Activated naive CD4-positive, alpha-beta T cell treated with anti-CD3 and anti-CD28 coated beads, Interleukin-2, amount 10 ng/mL, durations not matched to agents 7 days and 5 days (primary cell): ENCODE results near the gene RNF41.
A peak's percentile ranks its signal among the peaks of the same experiment; 100 is the strongest.

Source experiments
- CTCF ChIA-PET: fragments of 350-600 bp; sonication (Branson Sonifier 250); formaldehyde crosslinking; loops from one replicate; lab custom pipeline; 2021; ENCODE audit warnings: antibody characterized with exemption; lab: Charles Lee
- DNase-seq: peaks from one replicate; pipeline ENCODE4 v3.0.0-alpha.2; 2020
- H3K27ac Mint-ChIP-seq: one replicate; pipeline ENCODE4 v1.8.0; 2021; ENCODE audit warnings: mild to moderate bottlenecking, moderate library complexity, mixed read lengths
- H3K27me3 Mint-ChIP-seq: one replicate; pipeline ENCODE4 v1.8.0; 2021; ENCODE audit warnings: mild to moderate bottlenecking, mixed read lengths
- H3K36me3 Mint-ChIP-seq: one replicate; pipeline ENCODE4 v1.8.0; 2021; ENCODE audit warnings: mixed read lengths
- H3K4me1 Mint-ChIP-seq: one replicate; pipeline ENCODE4 v1.8.0; 2021; ENCODE audit warnings: mixed read lengths
- H3K4me3 Mint-ChIP-seq: one replicate; pipeline ENCODE4 v1.8.0; 2021; ENCODE audit warnings: mild to moderate bottlenecking, moderate library complexity, mixed read lengths
- H3K9me3 Mint-ChIP-seq: one replicate; pipeline ENCODE4 v1.8.0; 2021; ENCODE audit warnings: mixed read lengths

The RNF41 gene

DNA sequence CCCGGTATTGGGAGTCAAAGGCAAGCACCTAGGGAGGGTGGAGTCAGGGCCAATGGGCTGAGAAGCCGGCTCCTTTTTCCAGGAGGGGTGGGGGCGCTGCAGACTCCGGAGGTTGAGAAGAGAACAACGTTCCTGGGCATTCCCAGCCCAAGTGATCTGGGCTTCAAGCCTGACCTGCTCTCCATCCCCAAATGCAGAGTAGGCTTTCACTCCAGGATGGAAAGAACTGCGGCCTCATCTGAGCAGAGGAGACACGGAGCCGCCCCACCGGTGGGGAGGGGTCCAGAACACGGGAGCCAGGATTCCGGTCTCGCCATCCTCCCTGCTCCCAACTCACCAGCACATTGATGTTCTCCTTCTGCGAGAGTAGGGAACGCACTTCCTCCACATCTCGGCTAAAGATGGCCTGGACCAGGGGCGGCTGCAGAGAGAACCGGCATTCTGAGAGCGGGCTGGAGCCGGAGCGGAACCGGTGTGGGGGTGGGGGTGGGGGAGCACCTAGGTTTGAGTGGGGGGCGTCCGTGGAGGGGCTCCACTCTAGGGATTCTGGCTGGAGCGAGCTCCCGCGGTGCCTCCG, 35.9 kb upstream of the RNF41 start:
- DNase-seq = no peak
- Mint-ChIP-seq H3K4me1 (peaks cover 19% of the 10 kb centered on the region), H3K4me3 (peak overlapping the region; percentile 82), H3K27me3 (peaks cover 5% of the 10 kb centered on the region), H3K36me3 (peaks cover 21% of the 10 kb centered on the region), H3K9me3 (no peaks in the 10 kb centered on the region), H3K27ac (peak overlapping the region; percentile 74)
- CTCF ChIA-PET = interaction anchor here (0.8 to 4.0 kb wide), 13 partner anchors 8 to 207 kb away, joined by 3 to 33 read pairs (median 4); partner anchors contain the start of genes COQ10A, CS, SMARCC2 and ZC3H10

DNA sequence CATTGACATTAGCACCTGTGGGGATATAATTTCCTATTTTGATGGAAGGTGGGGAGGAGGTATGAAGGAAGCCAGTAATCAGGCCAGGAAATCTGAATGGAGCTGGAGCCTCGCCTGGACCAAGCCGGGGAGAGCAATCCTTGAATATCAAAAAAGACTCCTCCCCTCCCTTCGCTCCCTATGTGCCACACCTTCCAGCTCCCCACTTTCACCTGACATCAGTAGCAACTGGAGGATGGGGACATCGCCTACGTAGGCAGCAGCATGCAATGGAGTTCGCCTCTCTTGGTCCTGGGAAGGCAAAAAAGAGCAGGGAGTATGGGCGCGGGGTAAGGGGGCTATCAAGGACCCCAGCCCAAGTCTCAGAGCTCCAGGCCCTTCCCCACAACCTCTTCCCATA, 35.3 kb upstream of the RNF41 start:
- H3K4me3 Mint-ChIP-seq = peak overlapping the region; percentile 82
- CTCF ChIA-PET = interaction anchor here (0.8 to 4.0 kb wide), 7 partner anchors 9 to 139 kb away, joined by 3 to 33 read pairs (median 4); partner anchors contain the start of genes COQ10A, CS, SMARCC2 and ZC3H10
- H3K4me1 Mint-ChIP-seq = peaks cover 19% of the 10 kb centered on the region
- peak overlapping the region; percentile 54 for H3K27ac Mint-ChIP-seq
- H3K36me3 Mint-ChIP-seq = peaks cover 24% of the 10 kb centered on the region
- H3K9me3 Mint-ChIP-seq = no peaks in the 10 kb centered on the region
- no peak for DNase-seq
- H3K27me3 Mint-ChIP-seq = peaks cover 5% of the 10 kb centered on the region

DNA sequence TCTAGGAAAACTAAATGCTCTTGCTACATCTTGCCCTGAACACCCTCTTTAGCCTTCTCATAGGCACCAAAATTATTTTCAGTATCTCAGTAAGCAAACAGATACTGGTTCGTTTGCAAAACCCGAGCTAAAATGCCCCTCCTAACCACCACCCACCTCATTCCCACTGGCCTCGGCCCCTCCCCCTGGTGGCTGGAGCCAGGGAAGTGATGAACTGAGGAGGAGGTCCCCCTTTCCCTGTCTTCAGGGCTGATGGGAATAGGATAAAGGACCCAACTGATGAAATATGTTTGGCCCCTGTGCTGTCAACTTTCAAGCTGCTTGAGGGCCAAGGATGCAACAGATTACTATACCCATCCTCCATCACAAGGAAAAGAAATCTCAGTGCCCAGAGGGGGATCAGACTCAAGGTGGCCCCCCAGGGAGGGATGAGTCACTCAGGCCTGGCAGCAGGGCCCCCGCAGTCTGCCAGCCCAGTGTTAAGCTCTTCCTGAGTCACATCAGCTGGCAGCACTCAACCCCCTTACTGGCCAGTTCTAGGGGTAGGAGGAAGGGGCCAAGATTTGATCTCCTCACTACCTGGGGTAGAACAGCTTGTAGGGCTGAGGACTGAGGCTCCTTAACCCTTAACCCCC, 34.7 kb upstream of the RNF41 start:
- no peak for DNase-seq
- Mint-ChIP-seq H3K9me3 (no peaks in the 10 kb centered on the region), H3K4me3 (peak overlapping the region; percentile 82), H3K27ac (peak overlapping the region; percentile 54), H3K36me3 (peaks cover 28% of the 10 kb centered on the region), H3K27me3 (peaks cover 5% of the 10 kb centered on the region), H3K4me1 (peaks cover 19% of the 10 kb centered on the region)
- CTCF ChIA-PET = interaction anchor here (1.0 to 4.0 kb wide), 6 partner anchors 8 to 138 kb away, joined by 3 to 33 read pairs (median 4); partner anchors contain the start of genes COQ10A, SMARCC2 and ZC3H10

DNA sequence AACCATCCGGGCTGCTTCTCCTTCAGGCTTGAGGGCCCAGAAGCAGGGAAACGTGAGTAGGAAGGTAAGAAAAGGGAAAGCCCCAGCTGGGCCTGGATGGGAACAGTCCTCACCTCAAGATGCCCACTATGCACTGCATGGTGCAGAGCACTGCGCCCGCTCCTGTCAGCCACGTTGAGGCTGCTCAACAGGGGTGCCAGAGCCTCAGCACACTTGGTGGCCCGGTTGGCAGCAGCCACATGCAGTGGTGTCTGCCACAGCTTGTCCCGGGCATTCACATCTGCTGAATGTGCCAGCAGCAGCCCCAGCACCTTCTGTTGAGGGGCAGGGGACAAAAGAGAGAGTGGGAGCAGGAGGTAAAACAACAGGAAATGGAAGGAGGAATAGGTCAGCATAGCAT, 33.9 kb upstream of the RNF41 start:
- Mint-ChIP-seq H3K27ac (no peak overlapping the region), H3K4me1 (peaks cover 19% of the 10 kb centered on the region), H3K9me3 (no peaks in the 10 kb centered on the region), H3K4me3 (no peak overlapping the region), H3K27me3 (peaks cover 5% of the 10 kb centered on the region), H3K36me3 (peaks cover 28% of the 10 kb centered on the region)
- DNase-seq = no peak
- CTCF ChIA-PET = interaction anchor here (1.1 to 4.0 kb wide), 3 partner anchors 11 to 66 kb away, joined by 3 to 33 read pairs (median 18); partner anchors contain the start of genes COQ10A and SMARCC2

DNA sequence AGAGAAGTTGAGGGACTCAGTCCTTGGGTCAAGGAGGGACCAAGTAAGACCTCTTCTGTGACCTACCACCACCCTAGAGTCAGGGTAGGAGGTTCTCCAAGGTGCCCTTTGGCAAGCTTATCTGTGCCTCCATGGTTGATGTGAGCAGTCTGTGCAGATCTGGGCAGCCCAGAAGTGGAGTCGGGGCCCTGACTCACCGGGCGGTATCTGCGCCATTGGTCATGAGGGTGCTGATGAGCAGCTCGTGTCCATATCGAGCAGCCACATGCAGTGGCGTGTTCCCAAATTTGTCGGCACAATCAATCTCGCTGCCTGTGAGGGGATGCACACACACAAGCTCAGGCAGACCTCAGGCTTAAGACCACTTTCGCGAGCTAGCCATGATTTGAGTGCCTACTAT, 31.4 kb upstream of the RNF41 start:
- Mint-ChIP-seq H3K4me1 (peaks cover 12% of the 10 kb centered on the region), H3K9me3 (no peaks in the 10 kb centered on the region), H3K27me3 (no peaks in the 10 kb centered on the region), H3K36me3 (peaks cover 31% of the 10 kb centered on the region), H3K27ac (no peak overlapping the region), H3K4me3 (no peak overlapping the region)
- CTCF ChIA-PET = interaction anchor here (1.6 kb wide), 1 partner anchor 31 kb away, joined by 5 read pairs; the partner anchor contains the start of gene RNF41
- no peak for DNase-seq

DNA sequence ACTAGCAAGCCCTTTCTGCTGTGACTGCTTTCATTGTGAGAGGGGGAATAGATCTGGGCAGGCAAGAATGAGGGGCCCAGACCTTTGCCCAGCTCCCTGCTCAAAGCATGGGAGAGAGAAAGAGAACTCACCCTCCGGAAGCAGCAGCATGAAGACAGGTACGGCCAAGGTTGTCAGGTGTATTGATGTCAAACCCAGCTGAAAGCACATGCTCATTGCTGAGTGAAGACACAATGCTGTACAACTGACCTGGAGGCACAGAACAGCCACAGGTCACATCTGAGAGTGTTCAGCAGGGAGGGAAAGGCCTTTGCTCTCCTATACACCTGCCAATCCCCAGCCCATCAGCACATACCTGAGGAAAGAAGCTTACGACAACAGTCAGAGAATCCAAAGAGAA, 30.9 kb upstream of the RNF41 start:
- CTCF ChIA-PET = interaction anchor here (1.6 kb wide), 1 partner anchor 30 kb away, joined by 5 read pairs; the partner anchor contains the start of gene RNF41
- DNase-seq = no peak

DNA sequence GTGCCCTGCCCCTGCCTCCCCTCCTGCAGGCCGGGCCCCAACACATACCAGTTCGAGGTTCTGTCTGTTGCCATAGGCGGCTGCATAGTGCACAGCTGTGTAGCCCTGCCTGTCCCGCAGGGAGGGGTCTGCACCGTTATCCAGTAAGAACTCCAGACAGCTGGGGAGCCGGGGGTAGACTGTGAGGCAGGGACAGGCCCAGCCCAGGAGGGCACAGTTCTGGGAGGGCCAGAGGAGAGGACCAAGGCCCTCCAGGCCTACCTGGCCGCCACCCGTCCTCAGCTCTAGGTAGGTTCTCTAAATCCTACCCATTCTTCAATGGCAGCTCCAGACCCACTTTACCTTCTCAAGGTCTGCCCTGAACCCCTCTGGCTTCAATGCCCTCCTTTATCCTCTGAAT, 27.0 kb upstream of the RNF41 start:
- CTCF ChIA-PET = interaction anchor here (1.4 kb wide), 1 partner anchor 8 kb away, joined by 3 read pairs; no protein-coding TSS in a partner anchor

More for the DNA sequence above, 30.9 kb upstream of the RNF41 start:
- no peaks in the 10 kb centered on the region for H3K27me3 Mint-ChIP-seq
- H3K4me3 Mint-ChIP-seq = no peak overlapping the region
- H3K9me3 Mint-ChIP-seq = no peaks in the 10 kb centered on the region
- peaks cover 34% of the 10 kb centered on the region for H3K36me3 Mint-ChIP-seq
- no peak overlapping the region for H3K27ac Mint-ChIP-seq
- peaks cover 12% of the 10 kb centered on the region for H3K4me1 Mint-ChIP-seq

DNA sequence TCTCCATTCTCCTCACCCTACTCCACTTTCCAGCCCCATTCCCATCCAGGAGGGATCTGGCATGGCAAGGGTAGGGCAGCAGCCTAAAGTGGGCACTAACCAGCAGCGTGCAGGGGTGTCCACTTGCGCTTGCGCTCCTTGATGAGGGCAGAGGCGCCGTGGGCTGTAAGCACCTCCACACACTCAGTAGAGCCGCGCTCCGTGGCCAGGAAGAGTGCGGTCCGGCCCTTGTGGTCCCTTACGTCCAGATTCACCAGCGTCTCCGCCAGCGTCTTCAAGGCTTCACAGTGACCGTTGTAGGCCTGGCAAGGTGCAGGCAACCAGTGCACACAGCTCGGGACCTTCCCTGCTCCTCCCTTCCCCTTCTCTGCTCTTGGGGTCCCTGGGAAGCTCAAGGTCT, 26.2 kb upstream of the RNF41 start:
- H3K4me3 Mint-ChIP-seq = no peak overlapping the region
- no peak overlapping the region for H3K27ac Mint-ChIP-seq
- CTCF ChIA-PET = interaction anchor here (1.4 kb wide), 1 partner anchor 9 kb away, joined by 3 read pairs; no protein-coding TSS in a partner anchor
- peaks cover 44% of the 10 kb centered on the region for H3K36me3 Mint-ChIP-seq
- no peaks in the 10 kb centered on the region for H3K27me3 Mint-ChIP-seq
- no peak for DNase-seq
- H3K4me1 Mint-ChIP-seq = no peaks in the 10 kb centered on the region
- H3K9me3 Mint-ChIP-seq = no peaks in the 10 kb centered on the region

More for the DNA sequence above, 27.0 kb upstream of the RNF41 start:
- H3K4me1 Mint-ChIP-seq = no peaks in the 10 kb centered on the region
- no peaks in the 10 kb centered on the region for H3K9me3 Mint-ChIP-seq
- peaks cover 49% of the 10 kb centered on the region for H3K36me3 Mint-ChIP-seq
- H3K4me3 Mint-ChIP-seq = no peak overlapping the region
- no peak for DNase-seq
- H3K27me3 Mint-ChIP-seq = no peaks in the 10 kb centered on the region
- peak overlapping the region; percentile 20 for H3K27ac Mint-ChIP-seq

DNA sequence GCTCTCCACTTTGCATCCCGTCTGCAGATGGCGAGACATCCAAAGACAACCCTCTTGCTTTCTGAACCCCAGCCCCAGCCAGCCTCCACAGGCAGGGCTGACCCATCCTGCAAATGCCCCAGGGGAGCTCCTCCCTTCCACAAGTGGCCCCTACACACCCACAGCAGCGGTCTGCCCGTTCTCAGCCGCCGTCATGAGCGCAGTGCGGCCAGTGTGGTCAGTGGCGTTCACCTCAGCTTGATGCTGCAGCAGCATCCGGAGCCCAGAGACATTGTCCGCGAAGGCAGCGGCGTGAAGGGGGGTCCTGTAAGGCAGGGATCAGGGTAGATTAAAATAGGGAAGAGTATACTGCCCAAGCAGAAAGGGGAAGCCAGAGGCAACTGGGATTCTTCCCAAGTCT, 22.8 kb upstream of the RNF41 start:
- H3K27me3 Mint-ChIP-seq = no peaks in the 10 kb centered on the region
- no peaks in the 10 kb centered on the region for H3K9me3 Mint-ChIP-seq
- peaks cover 46% of the 10 kb centered on the region for H3K36me3 Mint-ChIP-seq
- CTCF ChIA-PET = interaction anchor here (0.5 kb wide), 1 partner anchor 42 kb away, joined by 3 read pairs; no protein-coding TSS in a partner anchor
- no peak overlapping the region for H3K27ac Mint-ChIP-seq
- no peak overlapping the region for H3K4me3 Mint-ChIP-seq
- no peak for DNase-seq
- H3K4me1 Mint-ChIP-seq = no peaks in the 10 kb centered on the region

DNA sequence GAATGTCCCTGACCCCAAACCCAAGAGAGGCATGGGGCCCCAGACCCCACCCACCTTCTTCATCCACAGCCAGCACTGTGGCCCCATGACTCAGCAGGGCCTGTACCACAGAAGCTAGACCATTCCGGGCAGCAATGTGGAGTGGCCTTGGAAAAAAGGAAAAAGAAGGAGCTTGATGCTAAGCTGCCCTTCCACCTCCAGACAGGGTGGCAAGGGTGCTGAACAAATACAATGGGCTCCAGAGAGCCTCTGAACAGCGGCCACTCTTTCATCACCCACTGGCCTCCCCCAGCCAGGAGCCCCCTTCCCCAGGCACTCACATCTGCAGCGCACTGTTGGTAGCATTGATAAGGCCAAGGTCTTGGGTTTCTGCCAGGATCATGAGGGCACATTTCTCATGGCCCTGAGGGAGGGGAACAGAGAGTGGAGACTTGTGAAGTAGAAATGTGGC, 22.0 kb upstream of the RNF41 start:
- Mint-ChIP-seq H3K4me1 (no peaks in the 10 kb centered on the region), H3K4me3 (no peak overlapping the region), H3K27me3 (no peaks in the 10 kb centered on the region), H3K9me3 (no peaks in the 10 kb centered on the region), H3K27ac (no peak overlapping the region), H3K36me3 (peaks cover 43% of the 10 kb centered on the region)
- CTCF ChIA-PET = no interaction called here
- no peak for DNase-seq

DNA sequence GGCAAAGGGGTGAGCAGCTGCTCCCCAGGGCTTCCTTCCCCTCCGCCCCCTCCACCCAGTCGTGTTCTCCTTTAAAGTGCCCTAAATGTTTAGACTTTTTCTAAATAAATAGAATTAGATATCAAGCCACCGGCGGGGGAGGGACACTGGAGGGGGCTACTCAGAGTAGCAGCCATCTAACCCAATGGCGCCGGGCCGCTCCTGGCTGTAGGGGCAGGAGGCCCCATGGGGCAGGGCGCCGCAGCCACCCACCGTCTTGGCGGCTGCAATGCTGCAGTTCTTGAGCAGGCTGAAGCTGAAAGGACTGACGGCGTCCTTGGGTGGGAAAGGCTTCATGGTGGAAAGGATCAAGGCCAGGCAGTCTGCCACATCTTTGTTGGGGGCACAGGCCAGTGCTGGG, 21.3 kb upstream of the RNF41 start:
- H3K9me3 Mint-ChIP-seq = no peaks in the 10 kb centered on the region
- DNase-seq = no peak
- H3K4me3 Mint-ChIP-seq = no peak overlapping the region
- CTCF ChIA-PET = no interaction called here
- H3K4me1 Mint-ChIP-seq = no peaks in the 10 kb centered on the region
- no peaks in the 10 kb centered on the region for H3K27me3 Mint-ChIP-seq
- H3K27ac Mint-ChIP-seq = no peak overlapping the region
- peaks cover 42% of the 10 kb centered on the region for H3K36me3 Mint-ChIP-seq

DNA sequence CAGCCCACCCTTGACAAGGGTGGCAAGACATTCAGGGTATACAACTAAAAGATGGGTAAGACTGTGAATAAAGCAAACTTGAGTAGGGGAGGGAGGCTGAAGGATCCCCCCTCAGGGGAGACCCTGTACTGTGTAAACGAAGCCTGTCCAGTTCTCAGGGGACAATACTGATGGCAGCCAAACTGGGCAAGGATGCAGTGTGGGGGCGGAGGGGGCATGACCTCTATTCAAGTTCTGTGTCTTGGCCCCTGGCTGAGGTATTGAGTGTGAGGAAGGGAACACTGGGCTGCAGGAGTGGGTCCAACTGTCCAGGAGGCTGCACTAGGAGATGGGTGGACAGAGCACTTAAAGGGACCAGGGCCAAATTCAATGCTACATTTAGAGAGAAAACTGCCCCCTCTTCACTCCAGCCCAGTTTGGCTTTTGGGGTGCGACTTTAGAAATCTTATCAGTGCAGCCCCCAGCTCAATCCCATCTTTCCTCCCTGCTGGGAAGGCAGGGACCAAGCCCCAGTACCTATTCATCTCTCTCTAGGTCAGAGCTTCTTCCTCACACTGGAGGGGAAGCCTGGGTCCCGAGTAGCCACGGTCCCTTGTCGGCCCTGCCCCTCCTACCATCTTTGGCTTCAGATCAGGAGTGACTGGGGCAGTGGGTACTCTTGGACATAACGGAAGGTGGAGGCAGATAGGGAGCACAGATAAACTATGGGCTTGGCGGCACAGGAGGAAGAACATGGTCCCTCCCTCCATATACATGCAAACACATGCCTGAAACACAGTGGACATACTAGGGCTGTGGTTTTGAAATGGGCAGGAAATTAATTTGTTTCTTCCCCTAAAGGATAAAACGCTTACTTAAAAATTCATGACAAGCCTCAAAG, 19.9 kb upstream of the RNF41 start:
- H3K4me3 Mint-ChIP-seq = no peak overlapping the region
- H3K36me3 Mint-ChIP-seq = peaks cover 33% of the 10 kb centered on the region
- CTCF ChIA-PET = no interaction called here
- no peaks in the 10 kb centered on the region for H3K27me3 Mint-ChIP-seq
- no peaks in the 10 kb centered on the region for H3K9me3 Mint-ChIP-seq
- H3K4me1 Mint-ChIP-seq = no peaks in the 10 kb centered on the region
- no peak overlapping the region for H3K27ac Mint-ChIP-seq
- DNase-seq = no peak

DNA sequence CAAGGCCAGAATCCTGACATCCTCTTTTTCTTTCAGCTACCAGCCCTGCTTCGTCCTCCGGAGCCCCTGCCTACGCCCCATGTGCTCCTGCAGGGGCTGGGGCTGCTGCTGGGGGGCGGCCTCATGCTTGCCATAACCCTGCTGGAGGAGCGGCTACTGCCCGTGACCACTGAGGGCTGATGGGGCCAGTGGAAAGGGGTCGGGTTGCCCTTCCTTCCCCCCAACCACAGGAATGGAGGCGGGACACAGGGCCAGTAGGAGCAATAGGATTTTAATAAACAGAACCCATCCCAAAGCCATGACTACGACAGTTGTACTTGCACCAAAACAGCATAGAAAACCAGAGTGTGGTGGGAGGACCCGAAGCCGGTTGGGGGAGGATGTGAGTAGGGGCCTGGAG, 15.8 kb upstream of the RNF41 start:
- H3K27ac Mint-ChIP-seq = no peak overlapping the region
- no peaks in the 10 kb centered on the region for H3K27me3 Mint-ChIP-seq
- H3K9me3 Mint-ChIP-seq = no peaks in the 10 kb centered on the region
- DNase-seq = no peak
- H3K36me3 Mint-ChIP-seq = peaks cover 11% of the 10 kb centered on the region
- no peaks in the 10 kb centered on the region for H3K4me1 Mint-ChIP-seq
- CTCF ChIA-PET = interaction anchor here (1.0 kb wide), 1 partner anchor 21 kb away, joined by 4 read pairs; the partner anchor contains the start of gene ANKRD52
- H3K4me3 Mint-ChIP-seq = no peak overlapping the region
